IPS-NIHi7 (cell line): ENCODE data around the gene TMOD2.

Experiments
- DNase-seq: peaks from one replicate; pipeline ENCODE4 v3.0.0; 2012; ENCODE audit warnings: mixed read lengths; ENCODE audit errors: extremely low spot score

The TMOD2 gene

GRCh38 chr15:51816611-51817010 is 65.2 kb downstream of the TMOD2 start:
- DNase-seq: no peak

DNA sequence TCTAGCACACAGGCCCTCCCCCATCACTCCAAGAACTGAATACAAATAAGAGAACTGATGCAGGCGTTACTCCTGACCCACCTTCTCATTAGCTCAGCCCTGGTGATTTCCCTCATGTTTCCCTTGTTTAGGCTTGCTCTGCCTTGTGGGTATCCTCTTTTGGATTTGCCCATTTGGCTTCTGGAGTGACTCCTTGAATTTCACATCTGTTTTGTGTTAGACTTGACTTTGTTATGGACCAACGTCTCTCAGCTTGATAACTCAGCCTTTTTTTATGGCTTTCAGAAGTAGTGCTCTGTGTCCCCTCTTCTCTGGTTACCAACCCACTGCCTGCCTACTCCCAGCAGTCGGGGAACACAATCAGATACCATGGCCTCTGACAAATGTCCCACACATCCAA is 66.8 kb downstream of the TMOD2 start:
- DNase-seq: no peak

DNA sequence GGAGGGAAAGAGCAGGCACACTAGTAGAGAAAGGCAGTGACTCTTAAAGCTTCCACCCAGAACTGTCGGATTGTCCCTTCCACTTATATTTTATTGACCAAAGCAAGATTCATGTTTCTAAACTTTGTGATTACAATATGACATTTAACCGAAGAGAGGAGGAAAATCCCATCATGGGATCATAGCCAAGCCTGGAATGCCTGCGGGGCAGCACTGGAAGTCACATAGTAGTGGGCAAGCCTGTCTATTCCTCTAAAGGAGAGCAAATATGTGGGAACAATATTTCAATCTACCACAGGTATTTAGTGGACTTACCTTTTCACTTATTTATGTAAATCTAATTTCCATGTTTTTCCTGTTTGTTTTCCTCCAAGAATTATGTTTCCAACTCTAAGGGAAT is 74.3 kb downstream of the TMOD2 start:
- no peak for DNase-seq

- DNase-seq: no peak
Observed at GRCh38 chr15:51828621-51829375, 77.4 kb downstream of the TMOD2 start.

- DNase-seq: peak; percentile 99
Observed at GRCh38 chr15:51829376-51830275, 78.2 kb downstream of the TMOD2 start, which contains the start of gene TMOD3. TSS of gene TMOD3 (plus strand) at chr15:51829653. CDS start at chr15:51862885, 33,232 bp downstream.

- DNase-seq: no peak
Observed at GRCh38 chr15:51830276-51830806, 78.9 kb downstream of the TMOD2 start.

DNA sequence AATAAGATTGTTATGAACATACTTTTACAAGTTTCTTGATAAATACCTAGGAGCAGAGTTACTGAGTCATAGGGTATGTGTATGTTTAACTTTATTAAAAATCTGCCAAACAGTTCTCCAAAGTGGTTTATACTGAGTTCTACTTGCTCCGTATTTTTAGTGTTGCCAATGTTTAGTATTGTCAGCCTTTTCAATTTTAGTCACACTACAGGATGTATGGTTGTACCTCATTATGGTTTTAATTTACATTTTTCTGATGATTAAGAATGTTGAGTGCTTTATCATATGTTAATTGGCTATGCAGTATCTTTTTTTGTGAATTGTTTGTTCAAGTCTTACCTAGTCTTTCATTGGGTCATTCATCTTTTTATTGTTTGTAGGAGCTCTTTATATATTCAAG is 82.4 kb downstream of the TMOD2 start:
- DNase-seq: no peak

- DNase-seq: no peak
Observed at GRCh38 chr15:51837792-51838251, 86.4 kb downstream of the TMOD2 start.

DNA sequence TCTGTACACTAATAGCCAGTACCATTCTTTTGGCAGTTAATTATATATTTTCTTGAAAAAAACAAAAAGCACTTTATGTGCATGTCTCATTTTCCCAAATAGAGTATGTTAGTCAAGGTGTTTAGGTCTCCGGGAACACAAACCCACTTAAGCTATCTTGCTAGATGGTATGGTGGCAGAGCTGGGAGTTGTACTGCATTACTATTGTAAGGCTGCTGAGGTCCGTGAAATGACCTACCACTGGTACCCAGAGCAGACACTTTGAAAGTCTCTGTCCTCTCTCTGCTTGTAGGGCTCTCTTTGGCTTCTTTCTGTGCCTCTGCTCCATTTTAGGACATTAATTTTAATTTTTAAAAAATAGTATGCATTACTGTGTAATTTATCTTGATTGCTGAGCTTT is 86.9 kb downstream of the TMOD2 start:
- no peak for DNase-seq

DNA sequence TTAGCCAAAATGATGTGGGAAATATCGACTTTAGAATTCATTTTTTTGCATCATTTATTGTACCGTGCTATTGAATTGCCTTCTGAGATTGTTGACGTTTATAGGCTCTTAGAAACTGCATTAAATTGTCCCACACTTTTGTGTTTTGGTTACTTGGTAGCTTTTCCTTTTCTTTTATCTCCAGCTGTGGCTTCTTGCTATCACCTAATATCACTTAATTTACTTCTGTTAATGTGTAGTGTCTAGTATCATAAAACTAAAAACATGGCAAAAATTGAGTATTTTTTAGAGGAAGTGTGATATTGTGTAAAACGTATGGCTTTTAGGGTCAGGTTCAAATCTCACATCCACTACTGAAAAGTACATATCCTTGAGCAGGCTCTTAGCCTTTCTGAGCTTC is 89.3 kb downstream of the TMOD2 start:
- no peak for DNase-seq

GRCh38 chr15:51841406-51842040 is 90.1 kb downstream of the TMOD2 start:
- no peak for DNase-seq

- no peak for DNase-seq
Observed at GRCh38 chr15:51842265-51842664, 90.9 kb downstream of the TMOD2 start.

GRCh38 chr15:51842852-51843737 is 91.7 kb downstream of the TMOD2 start:
- no peak for DNase-seq

GRCh38 chr15:51844747-51845426 is 93.5 kb downstream of the TMOD2 start:
- DNase-seq: no peak

DNA sequence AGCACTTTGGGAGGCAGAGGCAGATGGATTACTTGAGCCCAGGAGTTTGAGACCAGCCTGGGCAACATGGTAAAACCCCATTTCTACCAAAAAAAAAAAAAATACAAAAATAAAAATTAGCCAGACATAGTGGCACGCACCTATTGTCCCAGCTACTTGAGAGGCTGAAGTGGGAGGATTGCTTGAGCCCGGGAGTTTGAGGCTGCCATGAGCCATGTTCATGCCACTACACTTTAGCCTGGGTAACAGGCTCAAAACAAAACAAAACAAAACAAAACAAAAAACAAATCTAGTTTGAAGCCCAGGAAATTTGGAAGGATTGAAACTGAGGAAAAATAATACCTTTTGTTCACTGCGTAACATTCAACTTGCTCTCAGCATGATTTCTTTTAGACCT is 94.7 kb downstream of the TMOD2 start:
- no peak for DNase-seq

DNA sequence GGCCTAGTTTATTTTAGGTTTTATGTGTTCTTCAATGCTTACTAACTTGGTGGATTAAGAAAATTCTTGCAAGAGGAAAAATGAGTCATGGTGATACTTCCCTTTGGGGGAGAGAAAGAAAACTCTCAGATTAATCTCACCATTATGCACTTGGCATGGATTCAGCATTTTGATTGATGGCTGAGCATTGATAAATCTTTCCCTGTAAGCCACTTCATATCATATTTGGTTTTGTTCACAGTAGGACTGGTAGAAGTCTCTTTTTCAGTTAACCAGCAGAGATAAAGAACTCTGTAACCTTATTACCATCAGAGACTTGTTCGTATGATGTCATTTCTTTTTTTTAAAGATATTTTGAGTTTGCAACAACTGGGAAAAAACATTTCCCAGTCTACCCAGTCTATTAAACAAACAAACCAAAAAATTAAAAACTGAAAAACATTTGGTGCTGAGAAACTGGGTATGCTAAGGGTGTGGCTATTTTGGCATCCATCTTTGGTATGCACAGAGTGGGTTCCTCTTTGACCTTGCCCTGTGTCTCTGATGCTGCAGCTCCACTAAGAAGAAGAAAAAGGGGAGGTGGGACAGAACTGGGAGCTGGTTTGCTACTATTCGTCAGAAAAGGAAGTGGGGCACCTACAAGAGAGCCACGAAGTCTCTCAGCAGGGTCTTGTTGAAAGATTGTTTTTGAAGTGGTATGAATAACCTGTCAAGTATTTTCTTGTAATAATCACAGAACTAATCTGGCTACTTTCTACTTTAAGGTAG is 95.2 kb downstream of the TMOD2 start:
- DNase-seq: no peak

- DNase-seq: no peak
Observed at GRCh38 chr15:51848811-51849210, 97.4 kb downstream of the TMOD2 start.

- DNase-seq: no peak
Observed at GRCh38 chr15:51849860-51850259, 98.5 kb downstream of the TMOD2 start.

GRCh38 chr15:51853998-51854397 is 102.6 kb downstream of the TMOD2 start:
- no peak for DNase-seq

- no peak for DNase-seq
Observed at GRCh38 chr15:51855612-51856011, 104.2 kb downstream of the TMOD2 start.
